Amygdala (tissue), 56 donors: Measurements from ENCODE around the gene SLITRK3.
"Not testable (repeated sequence)": the region's sequence is repeated elsewhere in the genome, so short reads cannot be mapped to it uniquely, and the experiment has no call there.

ENCODE experiments used
- DNase-seq, 56 donors: peaks; one replicate each; lab custom pipeline; 2025; lab: John Stamatoyannopoulos, UW

Gene SLITRK3

GRCh38 chr3:165192610-165193192 is 3.5 kb downstream of the SLITRK3 start:
- peak in 11 of 56 donors; percentile 7 to 44 (median 32) for DNase-seq

GRCh38 chr3:165191491-165191890 is 4.7 kb downstream of the SLITRK3 start:
- DNase-seq: no peak

GRCh38 chr3:165188452-165188851 is 7.7 kb downstream of the SLITRK3 start:
- DNase-seq: no peak

GRCh38 chr3:165185707-165186327 is 10.4 kb downstream of the SLITRK3 start:
- DNase-seq: peak in 20 of 56 donors; percentile 6 to 72 (median 25)

GRCh38 chr3:165181556-165181955 is 14.6 kb downstream of the SLITRK3 start:
- DNase-seq: no peak

GRCh38 chr3:165170236-165170635 is 25.9 kb downstream of the SLITRK3 start:
- no peak for DNase-seq

- DNase-seq: no peak
These were observed 26.8 kb downstream of the SLITRK3 start for GRCh38 chr3:165169368-165169767.

- DNase-seq: no peak
These were observed 33.3 kb downstream of the SLITRK3 start for GRCh38 chr3:165162883-165163282.

- no peak for DNase-seq
These were observed 36.3 kb downstream of the SLITRK3 start for GRCh38 chr3:165159760-165160421.

GRCh38 chr3:165158011-165158410 is 38.2 kb downstream of the SLITRK3 start:
- no peak for DNase-seq

- no peak for DNase-seq
These were observed 39.3 kb downstream of the SLITRK3 start for GRCh38 chr3:165156757-165157420.

GRCh38 chr3:165148876-165149441 is 47.2 kb downstream of the SLITRK3 start:
- DNase-seq: no peak

GRCh38 chr3:165144271-165144670 is 51.9 kb downstream of the SLITRK3 start:
- DNase-seq: no peak

- DNase-seq: not testable (repeated sequence)
These were observed 56.3 kb downstream of the SLITRK3 start for GRCh38 chr3:165139918-165140317.
